Lung (tissue), 12 donors: Measurements from ENCODE around the gene CLIP2. TPM values are rescaled to one million over a fixed set of nuclear protein-coding genes. Genes with fewer than 3 reads are reported as not detected.
"Not testable (repeated sequence)": the region's sequence is repeated elsewhere in the genome, so short reads cannot be mapped to it uniquely, and the experiment has no call there.

Experiments used
- ATAC-seq: fragments of 200-7000 bp; cut with Tn5 transposase; one replicate; pipeline ENCODE4 v1.9.1; 2020; ENCODE audit warnings: moderate number of reproducible peaks; ENCODE audit not compliant: insufficient read depth, low FRiP score
- DNase-seq, 3 donors: peaks; one replicate each; pipeline ENCODE4 v3.0.0-alpha.2; 2013 to 2017
- H3K27ac ChIP-seq, 2 donors: one replicate each; pipeline ENCODE4 v1.5.1; 2013; ENCODE audit warnings: mild to moderate bottlenecking in 2 of 2, moderate library complexity in 2 of 2, control low read depth in 1 of 2, inconsistent platforms in 1 of 2, low read depth in 1 of 2, low read length in 1 of 2
- H3K27me3 ChIP-seq, 3 donors: one replicate each; pipeline ENCODE4 v1.5.1; 2013; ENCODE audit warnings: low read length in 2 of 3; ENCODE audit not compliant: control insufficient read depth in 3 of 3, insufficient read depth in 3 of 3
- H3K36me3 ChIP-seq, 4 donors: one replicate each; pipeline ENCODE4 v1.5.1; 2013; ENCODE audit warnings: low read length in 4 of 4, mild to moderate bottlenecking in 1 of 4, moderate library complexity in 1 of 4; ENCODE audit not compliant: control insufficient read depth in 4 of 4, insufficient read depth in 4 of 4
- H3K4me1 ChIP-seq, 5 donors: one replicate each; pipeline ENCODE4 v1.5.1; 2013; ENCODE audit warnings: low read length in 5 of 5, mild to moderate bottlenecking in 2 of 5, moderate library complexity in 1 of 5; ENCODE audit not compliant: control insufficient read depth in 5 of 5, insufficient read depth in 5 of 5
- H3K4me3 ChIP-seq: one replicate; pipeline ENCODE4 v1.5.1; 2013; ENCODE audit warnings: mild to moderate bottlenecking, control low read depth, moderate library complexity
- H3K9ac ChIP-seq, 2 donors: one replicate each; pipeline ENCODE4 v1.5.1; 2013; ENCODE audit warnings: low read length in 2 of 2, control low read depth in 1 of 2; ENCODE audit not compliant: insufficient read depth in 1 of 2
- H3K9me3 ChIP-seq, 4 donors: one replicate each; pipeline ENCODE4 v1.5.1; 2013; ENCODE audit warnings: low read length in 3 of 4, mild to moderate bottlenecking in 1 of 4, moderate library complexity in 1 of 4; ENCODE audit not compliant: control insufficient read depth in 4 of 4, insufficient read depth in 3 of 4
- WGBS, 2 donors: extraction: QIAGEN DNeasy Blood & Tissue Kit; methylation state at CpG; one replicate each; pipeline ENCODE4 v1.1.7; 2013; 5-methylcytosine and 5-hydroxymethylcytosine counted together
- polyA plus RNA-seq, 2 donors: library from polyadenylated mRNA; stranded (reverse); fragments of 200-250 nt; gene quantifications; one replicate each; pipeline ENCODE4 v1.2.1, GENCODE V29; 2013
- total RNA-seq, 2 donors: library from RNA; depleted of rRNA in 1 of 2; stranded (reverse); fragments of >200 nt in 1 of 2; gene quantifications; one replicate each; pipeline ENCODE4 v1.2.1, GENCODE V29; 2014 to 2021
- TF ChIP-seq, protein P1 (sequence below): IDR thresholded peaks from 2 replicates; pipeline ENCODE4 v1.5.1; 2012; ENCODE audit warnings: mild to moderate bottlenecking; ENCODE audit errors: control extremely low read depth, extremely low read depth
- donor health status: control.
- donor health status: control.
- donor health status: Bipolar disorder and iron deficiency.
- donor health status: healthy.
- donor health status: DM: yes; HTN: yes; CAD: no.

CLIP2 gene
- total and polyA plus RNA-seq, 4 donors = 7.9 to 27.0 (median 14.9) TPM

DNA sequence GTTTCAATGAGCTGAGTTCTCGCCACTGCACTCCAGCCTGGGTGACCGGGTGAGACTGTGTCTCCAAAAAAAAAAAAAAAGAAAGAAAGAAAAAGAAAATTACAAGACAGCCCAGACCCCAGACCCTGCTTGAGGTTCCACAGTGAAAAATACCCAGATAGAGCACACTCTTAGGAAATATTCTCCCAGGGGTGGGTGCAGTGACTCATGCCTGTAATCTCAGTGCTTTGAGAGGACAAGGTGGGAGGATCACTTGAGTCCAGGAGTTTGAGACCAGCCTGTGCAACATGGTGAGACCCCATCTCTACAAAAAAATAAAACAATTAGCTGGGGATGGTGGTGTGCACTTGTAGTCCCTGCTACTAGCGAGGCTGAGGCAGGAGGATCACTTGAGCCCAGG is 123.4 kb downstream of the CLIP2 start:
- H3K4me3 ChIP-seq = no peak overlapping the region
- H3K9ac ChIP-seq = no peak overlapping the region
- no peak for ATAC-seq
- H3K27me3 ChIP-seq = no peaks in the 10 kb centered on the region
- DNase-seq = no peak
- H3K4me1 ChIP-seq = peaks cover 0 to 4% (median 0%) of the 10 kb centered on the region in 5 donors
- WGBS, 2 donors = 88 to 91% methylated on average over 3 of the region's 3 CpGs
- H3K9me3 ChIP-seq = no peaks in the 10 kb centered on the region
- no peak overlapping the region for H3K27ac ChIP-seq
- H3K36me3 ChIP-seq = no peaks in the 10 kb centered on the region
- TF ChIP-seq, protein P1, sequence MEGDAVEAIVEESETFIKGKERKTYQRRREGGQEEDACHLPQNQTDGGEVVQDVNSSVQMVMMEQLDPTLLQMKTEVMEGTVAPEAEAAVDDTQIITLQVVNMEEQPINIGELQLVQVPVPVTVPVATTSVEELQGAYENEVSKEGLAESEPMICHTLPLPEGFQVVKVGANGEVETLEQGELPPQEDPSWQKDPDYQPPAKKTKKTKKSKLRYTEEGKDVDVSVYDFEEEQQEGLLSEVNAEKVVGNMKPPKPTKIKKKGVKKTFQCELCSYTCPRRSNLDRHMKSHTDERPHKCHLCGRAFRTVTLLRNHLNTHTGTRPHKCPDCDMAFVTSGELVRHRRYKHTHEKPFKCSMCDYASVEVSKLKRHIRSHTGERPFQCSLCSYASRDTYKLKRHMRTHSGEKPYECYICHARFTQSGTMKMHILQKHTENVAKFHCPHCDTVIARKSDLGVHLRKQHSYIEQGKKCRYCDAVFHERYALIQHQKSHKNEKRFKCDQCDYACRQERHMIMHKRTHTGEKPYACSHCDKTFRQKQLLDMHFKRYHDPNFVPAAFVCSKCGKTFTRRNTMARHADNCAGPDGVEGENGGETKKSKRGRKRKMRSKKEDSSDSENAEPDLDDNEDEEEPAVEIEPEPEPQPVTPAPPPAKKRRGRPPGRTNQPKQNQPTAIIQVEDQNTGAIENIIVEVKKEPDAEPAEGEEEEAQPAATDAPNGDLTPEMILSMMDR = no peak

DNA sequence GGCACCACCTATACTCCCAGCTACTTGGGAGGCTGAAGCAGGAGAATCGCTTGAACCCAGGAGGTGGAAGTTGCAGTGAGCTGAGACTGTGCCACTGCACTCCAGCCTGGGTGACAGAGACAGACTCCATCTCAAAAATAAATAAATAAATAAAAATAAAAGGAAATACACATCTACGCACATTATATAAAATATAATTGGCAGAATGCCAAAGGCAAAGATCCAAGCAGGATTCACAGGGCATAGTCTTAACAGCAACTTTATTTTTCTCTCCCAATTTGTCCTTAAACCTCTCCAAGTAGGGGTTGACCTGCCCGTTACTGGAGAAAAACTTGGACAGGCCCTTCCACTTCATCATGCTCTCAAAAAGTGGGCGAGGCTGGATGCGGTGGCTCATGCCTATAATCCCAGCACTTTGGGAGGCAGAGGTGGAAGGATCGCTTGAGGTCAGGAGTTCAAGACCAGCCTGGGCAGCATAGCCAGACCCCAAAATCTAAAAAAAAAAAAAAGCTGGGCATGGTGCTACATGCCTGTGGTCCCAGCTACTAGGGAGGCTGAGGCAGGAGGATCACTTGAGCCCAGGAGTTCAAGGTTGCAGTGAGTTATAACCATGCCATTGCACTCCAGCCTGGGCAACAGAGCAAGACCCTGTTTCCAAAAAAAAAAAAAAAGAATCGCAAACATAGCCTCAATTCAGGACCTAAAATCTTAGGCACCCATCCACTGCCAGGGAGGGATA is 125.6 kb downstream of the CLIP2 start:
- DNase-seq, H3K36me3 ChIP-seq, H3K27me3 ChIP-seq, H3K4me1 ChIP-seq, H3K4me3 ChIP-seq, ATAC-seq, H3K9me3 ChIP-seq, H3K27ac ChIP-seq, H3K9ac ChIP-seq: not testable (repeated sequence)
- WGBS, 2 donors = no CpG with 5 or more reads among the region's 7 CpGs

- WGBS, 2 donors = 30 to 35% methylated on average over 16 of the region's 16 CpGs
- H3K4me1 ChIP-seq = peaks cover 0 to 4% (median 0%) of the 10 kb centered on the region in 5 donors
These were observed 128.3 kb downstream of the CLIP2 start for GRCh38 chr7:74417419-74417971.

DNA sequence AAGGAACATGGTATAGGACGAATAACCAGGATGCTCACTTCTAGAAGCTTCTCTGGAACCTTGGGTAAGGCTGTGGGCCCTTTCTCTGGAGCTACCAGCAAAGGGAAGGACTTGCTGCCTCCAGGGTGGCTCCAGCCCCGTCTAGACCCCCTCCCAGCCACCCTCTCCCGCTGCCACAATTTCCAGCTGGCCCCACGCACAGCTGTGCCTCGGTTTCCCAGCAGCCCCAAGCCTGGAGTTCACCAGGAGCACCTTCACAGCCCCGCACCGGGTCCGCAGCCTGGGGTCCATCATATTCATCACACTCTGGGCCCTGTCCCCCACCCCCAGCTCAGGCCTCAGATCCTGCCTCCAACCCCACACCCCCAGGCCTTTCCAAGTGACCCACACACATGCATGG is 128.9 kb downstream of the CLIP2 start:
- H3K9ac ChIP-seq = no peak overlapping the region
- TF ChIP-seq, protein P1 = no peak
- 74 to 83% methylated on average over 8 of the region's 8 CpGs for WGBS, 2 donors
- H3K27me3 ChIP-seq = no peaks in the 10 kb centered on the region
- DNase-seq (no peak), ATAC-seq (no peak)
- no peaks in the 10 kb centered on the region for H3K9me3 ChIP-seq
- H3K27ac ChIP-seq = no peak overlapping the region
- peaks cover 0 to 4% (median 0%) of the 10 kb centered on the region in 5 donors for H3K4me1 ChIP-seq
- H3K36me3 ChIP-seq = no peaks in the 10 kb centered on the region
- no peak overlapping the region for H3K4me3 ChIP-seq

More at GRCh38 chr7:74417419-74417971, 128.3 kb downstream of the CLIP2 start:
- H3K27me3 ChIP-seq = no peaks in the 10 kb centered on the region
- ATAC-seq (peak; percentile 90), DNase-seq (peak; percentile 73 to 78 (median 75))
- H3K27ac ChIP-seq = no peak overlapping the region
- no peak overlapping the region for H3K4me3 ChIP-seq
- no peaks in the 10 kb centered on the region for H3K9me3 ChIP-seq
- TF ChIP-seq, protein P1 = peak; percentile 95
- H3K9ac ChIP-seq = no peak overlapping the region
- H3K36me3 ChIP-seq = no peaks in the 10 kb centered on the region
